Measurements from ENCODE around the gene BLMH. TPM values are rescaled to one million over a fixed set of nuclear protein-coding genes. Genes with fewer than 3 reads are reported as not detected.

BLMH gene
- total RNA-seq, 2 donors from 2014 or later, result 84.7 to 92.0 TPM

GRCh38 chr17:30337393-30337999 is 45.8 kb upstream of the BLMH start:
- H3K4me3 Mint-ChIP-seq, result no peak overlapping the region
- no peaks in the 10 kb centered on the region for H3K36me3 Mint-ChIP-seq (ENCODE audit: low read depth)
- H3K27ac ChIP-seq (ENCODE audit: low read depth, low read length), result no peak overlapping the region
- H3K4me1 ChIP-seq (ENCODE audit: control insufficient read depth, insufficient read depth, low read length), result peaks cover 6% of the 10 kb centered on the region
- H3K4me3 ChIP-seq (ENCODE audit: low read length), result no peak overlapping the region
- no peak overlapping the region for H3K27ac Mint-ChIP-seq
- H3K9ac ChIP-seq (ENCODE audit: extremely low read depth, low read length, poor library complexity, severe bottlenecking), result no peak overlapping the region
- DNase-seq, result no peak
- no peaks in the 10 kb centered on the region for H3K27me3 ChIP-seq (ENCODE audit: control insufficient read depth, insufficient read depth, low read length, poor library complexity, severe bottlenecking)
- no peak for TF ChIP-seq CTCF (conservative IDR thresholded peaks at IDR 0.05)
- no peaks in the 10 kb centered on the region for H3K9me3 Mint-ChIP-seq
- H3K27me3 Mint-ChIP-seq (ENCODE audit: insufficient read depth), result no peaks in the 10 kb centered on the region
- H3K36me3 ChIP-seq (ENCODE audit: control insufficient read depth, insufficient read depth, low read length), result no peaks in the 10 kb centered on the region
- peaks cover 13% of the 10 kb centered on the region for H3K4me1 Mint-ChIP-seq
- H3K9me3 ChIP-seq (ENCODE audit: control insufficient read depth, low read length), result no peaks in the 10 kb centered on the region
- WGBS, 2 experiments (ENCODE audit: insufficient coverage in 1 of 2, insufficient read length in 1 of 2), result 100% methylated on average over 1 of the region's 1 CpG

GRCh38 chr17:30336369-30337171 is 44.8 kb upstream of the BLMH start:
- peaks cover 6% of the 10 kb centered on the region for H3K4me1 ChIP-seq (ENCODE audit: control insufficient read depth, insufficient read depth, low read length)
- DNase-seq, result peak; percentile 89
- H3K27me3 Mint-ChIP-seq (ENCODE audit: insufficient read depth), result no peaks in the 10 kb centered on the region
- H3K36me3 ChIP-seq (ENCODE audit: control insufficient read depth, insufficient read depth, low read length), result no peaks in the 10 kb centered on the region
- no peaks in the 10 kb centered on the region for H3K36me3 Mint-ChIP-seq (ENCODE audit: low read depth)
- H3K9ac ChIP-seq (ENCODE audit: extremely low read depth, low read length, poor library complexity, severe bottlenecking), result no peak overlapping the region
- 44 to 59% methylated on average over 5 to 8 of the region's 8 CpGs for WGBS, 2 experiments (ENCODE audit: insufficient coverage in 1 of 2, insufficient read length in 1 of 2)
- H3K9me3 ChIP-seq (ENCODE audit: control insufficient read depth, low read length), result no peaks in the 10 kb centered on the region
- peak; percentile 88 for TF ChIP-seq CTCF (conservative IDR thresholded peaks at IDR 0.05)
- H3K4me3 ChIP-seq (ENCODE audit: low read length), result no peak overlapping the region
- no peak overlapping the region for H3K4me3 Mint-ChIP-seq
- H3K4me1 Mint-ChIP-seq, result peaks cover 13% of the 10 kb centered on the region
- H3K27ac ChIP-seq (ENCODE audit: low read depth, low read length), result no peak overlapping the region
- H3K9me3 Mint-ChIP-seq, result no peaks in the 10 kb centered on the region
- no peak overlapping the region for H3K27ac Mint-ChIP-seq
- no peaks in the 10 kb centered on the region for H3K27me3 ChIP-seq (ENCODE audit: control insufficient read depth, insufficient read depth, low read length, poor library complexity, severe bottlenecking)

- 95% methylated on average over 4 of the region's 4 CpGs; no CpG with 5 or more reads in 1 of the 2 experiments for WGBS, 2 experiments (ENCODE audit: insufficient coverage in 1 of 2, insufficient read length in 1 of 2)
- H3K36me3 Mint-ChIP-seq (ENCODE audit: low read depth), result no peaks in the 10 kb centered on the region
- H3K4me3 Mint-ChIP-seq, result no peak overlapping the region
Measured at GRCh38 chr17:30334421-30334820, 42.7 kb upstream of the BLMH start.

More at GRCh38 chr17:30334421-30334820, 42.7 kb upstream of the BLMH start:
- TF ChIP-seq CTCF (conservative IDR thresholded peaks at IDR 0.05), result no peak
- H3K9me3 Mint-ChIP-seq, result no peaks in the 10 kb centered on the region
- H3K27ac Mint-ChIP-seq, result no peak overlapping the region
- DNase-seq, result no peak
- Histone ChIP-seq H3K9me3 (ENCODE audit: control insufficient read depth, low read length) (no peaks in the 10 kb centered on the region), H3K36me3 (ENCODE audit: control insufficient read depth, insufficient read depth, low read length) (no peaks in the 10 kb centered on the region), H3K9ac (ENCODE audit: extremely low read depth, low read length, poor library complexity, severe bottlenecking) (no peak overlapping the region), H3K27me3 (ENCODE audit: control insufficient read depth, insufficient read depth, low read length, poor library complexity, severe bottlenecking) (no peaks in the 10 kb centered on the region), H3K4me3 (ENCODE audit: low read length) (no peak overlapping the region), H3K27ac (ENCODE audit: low read depth, low read length) (no peak overlapping the region), H3K4me1 (ENCODE audit: control insufficient read depth, insufficient read depth, low read length) (no peaks in the 10 kb centered on the region)
- H3K4me1 Mint-ChIP-seq, result no peaks in the 10 kb centered on the region
- H3K27me3 Mint-ChIP-seq (ENCODE audit: insufficient read depth), result no peaks in the 10 kb centered on the region

All from endodermal cell (in vitro differentiated cells).